Testis (tissue), 2 donors: Measurements from ENCODE around the gene CEP68.

Experiments
- CTCF ChIP-seq, 3 experiments: fragments of 450-650 bp in 2 of 3; fragments of 200-600 bp in 1 of 3; sonication (generic) in 1 of 3; IDR thresholded peaks; one replicate each; pipeline ENCODE4 v1.5.1; 2016 to 2019; ENCODE audit warnings: antibody characterized with exemption in 3 of 3, mild to moderate bottlenecking in 2 of 3, moderate library complexity in 1 of 3
- POLR2A ChIP-seq: fragments of 450-650 bp; IDR thresholded peaks from one replicate; pipeline ENCODE4 v1.6.1; 2017; ENCODE audit warnings: antibody characterized with exemption, mild to moderate bottlenecking, moderate library complexity

DNA sequence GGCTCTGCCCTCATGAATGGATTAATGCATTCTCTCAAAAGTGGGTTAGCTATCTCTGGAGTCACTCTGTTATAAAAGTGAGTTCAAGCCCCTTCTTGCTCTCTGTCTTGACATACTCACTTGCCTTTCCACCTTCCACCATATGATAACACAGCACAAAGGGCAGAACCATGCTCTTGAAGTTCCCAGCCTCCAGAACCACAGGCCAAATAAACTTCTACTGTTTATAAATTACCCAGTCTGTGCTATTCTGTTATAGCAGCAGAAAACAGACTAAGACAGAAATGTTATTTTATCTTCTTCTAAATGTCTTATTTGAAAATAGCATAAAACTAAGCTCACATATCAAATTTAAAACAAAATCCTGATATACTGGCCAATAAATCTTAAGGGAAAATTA lies 58.7 kb downstream of the CEP68 start:
- TF ChIP-seq CTCF (IDR thresholded peaks at IDR 0.05) (no peak), POLR2A (no peak)
